Colon (tissue), 2 donors: ENCODE results near the gene MAP3K14.

Source experiments
- FAIRE-seq: peaks from 2 replicates; lab custom pipeline; 2012; peaks lifted over from hg19 to GRCh38; lab: Jason Lieb, UNC
- donor health status: control.
- donor health status: control.

MAP3K14 gene

GRCh38 chr17:45222289-45222995 lies 94.4 kb downstream of the MAP3K14 start:
- FAIRE-seq = no peak

- FAIRE-seq = no peak
Measured at GRCh38 chr17:45222014-45222288, 94.9 kb downstream of the MAP3K14 start.

GRCh38 chr17:45221081-45222013 lies 95.5 kb downstream of the MAP3K14 start, which contains the start of gene FMNL1:
Gene FMNL1 (plus strand): TSS chr17:45221885. CDS start chr17:45222125, 240 bp downstream.
- FAIRE-seq = no peak

GRCh38 chr17:45220079-45220478 lies 96.7 kb downstream of the MAP3K14 start:
- no peak for FAIRE-seq

- peak; percentile 45 for FAIRE-seq
Measured at GRCh38 chr17:45218895-45219661, 97.7 kb downstream of the MAP3K14 start.
